Measurements from ENCODE around the gene TIMM10B.

Gene TIMM10B

GRCh38 chr11:6488342-6488741, 7.0 kb downstream of the TIMM10B start:
- no peak for FAIRE-seq
- TF ChIP-seq CTCF (IDR thresholded peaks at IDR 0.05; ENCODE audit: insufficient read depth, missing control alignments) = no peak
- no peak for DNase-seq (ENCODE audit: insufficient read length, low spot score)

GRCh38 chr11:6488821-6489220, 7.5 kb downstream of the TIMM10B start:
- TF ChIP-seq CTCF (IDR thresholded peaks at IDR 0.05; ENCODE audit: insufficient read depth, missing control alignments) = no peak
- DNase-seq (ENCODE audit: insufficient read length, low spot score) = no peak
- no peak for FAIRE-seq

- no peak for TF ChIP-seq CTCF (IDR thresholded peaks at IDR 0.05; ENCODE audit: insufficient read depth, missing control alignments)
- no peak for DNase-seq (ENCODE audit: insufficient read length, low spot score)
- no peak for FAIRE-seq
Measured at GRCh38 chr11:6489306-6489705, 8.0 kb downstream of the TIMM10B start.

GRCh38 chr11:6497069-6497839, 16.0 kb downstream of the TIMM10B start, which contains the start of gene DNHD1:
DNHD1 (plus strand) TSS chr11:6497280; CDS start chr11:6498216, 936 bp downstream.
- TF ChIP-seq CTCF (IDR thresholded peaks at IDR 0.05; ENCODE audit: insufficient read depth, missing control alignments) = no peak
- FAIRE-seq = no peak

GRCh38 chr11:6498121-6498520, 16.8 kb downstream of the TIMM10B start:
- no peak for FAIRE-seq
- no peak for DNase-seq (ENCODE audit: insufficient read length, low spot score)
- TF ChIP-seq CTCF (IDR thresholded peaks at IDR 0.05; ENCODE audit: insufficient read depth, missing control alignments) = no peak

More at GRCh38 chr11:6497069-6497839, 16.0 kb downstream of the TIMM10B start, which contains the start of gene DNHD1:
- DNase-seq (ENCODE audit: insufficient read length, low spot score) = no peak

GRCh38 chr11:6498544-6498943, 17.2 kb downstream of the TIMM10B start:
- DNase-seq (ENCODE audit: insufficient read length, low spot score) (no peak), FAIRE-seq (no peak)
- TF ChIP-seq CTCF (IDR thresholded peaks at IDR 0.05; ENCODE audit: insufficient read depth, missing control alignments) = no peak

- no peak for FAIRE-seq
- TF ChIP-seq CTCF (IDR thresholded peaks at IDR 0.05; ENCODE audit: insufficient read depth, missing control alignments) = no peak
- no peak for DNase-seq (ENCODE audit: insufficient read length, low spot score)
Measured at GRCh38 chr11:6502382-6502781, 21.1 kb downstream of the TIMM10B start.
